H1 (cell line): ENCODE data around the gene ADAMTS16. TPM values are rescaled to one million over a fixed set of nuclear protein-coding genes. Genes with fewer than 3 reads are reported as not detected.

ENCODE experiments used
- ASH2L ChIP-seq: fragments of 200-600, 300-600 bp; sonication (generic); IDR thresholded peaks from one replicate; pipeline ENCODE4 v1.7.1; 2017; ENCODE audit warnings: low read length
- BACH1 ChIP-seq: IDR thresholded peaks from 2 replicates; pipeline ENCODE4 v1.6.1; 2012; ENCODE audit warnings: low read length, improper control_type of control experiment
- CHD2 ChIP-seq: IDR thresholded peaks from 2 replicates; pipeline ENCODE4 v1.6.1; 2012; ENCODE audit warnings: low read length, improper control_type of control experiment
- CTBP2 ChIP-seq: IDR thresholded peaks from 2 replicates; pipeline ENCODE4 v1.7.0; 2011; ENCODE audit warnings: borderline replicate concordance, mild to moderate bottlenecking, moderate library complexity, mixed read lengths, low read length; ENCODE audit not compliant: insufficient read depth, insufficient read length
- EGR1 ChIP-seq: IDR thresholded peaks from 2 replicates; pipeline ENCODE4 v1.6.1; 2011; ENCODE audit warnings: low read depth, low read length, borderline replicate concordance
- FOSL1 ChIP-seq: IDR thresholded peaks from 2 replicates; pipeline ENCODE4 v1.6.1; 2011; ENCODE audit warnings: mild to moderate bottlenecking, low read depth, low read length, moderate library complexity; ENCODE audit not compliant: insufficient read depth
- HDAC6 ChIP-seq: IDR thresholded peaks from one replicate; pipeline ENCODE4 v1.7.1; 2012; ENCODE audit warnings: low read depth, mild to moderate bottlenecking, inconsistent platforms, low read length, moderate library complexity
- KDM4A ChIP-seq: IDR thresholded peaks from one replicate; pipeline ENCODE4 v1.7.1; 2012; ENCODE audit warnings: low read depth, mild to moderate bottlenecking, moderate library complexity, low read length, inconsistent platforms; ENCODE audit not compliant: severe bottlenecking
- KDM5A ChIP-seq: fragments of 200-600 bp; IDR thresholded peaks from 2 replicates; pipeline ENCODE4 v1.7.1; 2012; ENCODE audit warnings: mild to moderate bottlenecking, low read length, inconsistent platforms, mixed read lengths
- POLR2A ChIP-seq, 2 experiments: IDR thresholded peaks; 1 replicate in 1 of 2; 2 replicates in 1 of 2; pipeline ENCODE4 v1.6.1; 2011; ENCODE audit warnings: low read depth in 2 of 2, low read length in 2 of 2, mild to moderate bottlenecking in 2 of 2; ENCODE audit errors: control extremely low read depth in 1 of 2
- POLR2AphosphoS5 ChIP-seq: IDR thresholded peaks from 2 replicates; pipeline ENCODE4 v1.6.1; 2011; ENCODE audit warnings: low read depth, low read length
- RBBP5 ChIP-seq: IDR thresholded peaks from 2 replicates; pipeline ENCODE4 v1.7.1; 2012; ENCODE audit warnings: low read depth, mild to moderate bottlenecking, inconsistent platforms, low read length, moderate library complexity, borderline replicate concordance
- RXRA ChIP-seq: IDR thresholded peaks from 2 replicates; pipeline ENCODE4 v1.6.1; 2011; ENCODE audit warnings: low read depth, mild to moderate bottlenecking, low read length, moderate library complexity; ENCODE audit not compliant: insufficient read depth
- SAP30 ChIP-seq: fragments of 300-600 bp; sonication (generic); IDR thresholded peaks from 2 replicates; pipeline ENCODE4 v1.7.1; 2012; ENCODE audit warnings: low read length, moderate library complexity, mild to moderate bottlenecking, inconsistent platforms; ENCODE audit not compliant: insufficient read depth, insufficient replicate concordance
- SIN3A ChIP-seq, 2 experiments: IDR thresholded peaks in 1 of 2; conservative IDR thresholded peaks in 1 of 2; 2 replicates each; pipeline ENCODE4 v1.6.1; 2011 to 2012; ENCODE audit warnings: low read length in 2 of 2, improper control_type of control experiment in 1 of 2, low read depth in 1 of 2, mild to moderate bottlenecking in 1 of 2
- SP4 ChIP-seq: IDR thresholded peaks from 2 replicates; pipeline ENCODE4 v1.6.1; 2012; ENCODE audit warnings: low read length, inconsistent platforms
- SUZ12 ChIP-seq: fragments of 200-600 bp; sonication (generic); IDR thresholded peaks from 2 replicates; pipeline ENCODE4 v1.6.1; 2012; ENCODE audit warnings: mild to moderate bottlenecking, inconsistent platforms, low read length, moderate library complexity, mixed read lengths
- TAF1 ChIP-seq: IDR thresholded peaks from 2 replicates; pipeline ENCODE4 v1.6.1; 2011; ENCODE audit warnings: mild to moderate bottlenecking, low read depth, low read length
- polyA plus RNA-seq, 7 experiments: library from polyadenylated mRNA; depleted of rRNA in 3 of 7; stranded (reverse) in 5 of 7; unstranded in 2 of 7; fragments of >200 nt in 5 of 7; fragments of 200-250 nt in 2 of 7; gene quantifications; 1 replicate in 5 of 7; 2 replicates in 1 of 7; 4 replicates in 1 of 7; pipeline versions ENCODE4 v1.2.1 to v1.2.3, GENCODE V29; 2011 to 2013; ENCODE audit warnings: missing spikeins in 2 of 7, mixed read lengths in 2 of 7
- total RNA-seq: library from RNA; stranded (reverse); fragmentation: NEBNext Ultra II Directional; extraction: Animal tissue kit (Norgen Biotek cat#: 25700); gene quantifications from 2 replicates; pipeline ENCODE4 v1.2.1, GENCODE V29; 2021
- TF ChIP-seq, protein P1 (sequence below): IDR thresholded peaks from 2 replicates; pipeline ENCODE4 v1.6.1; 2011; ENCODE audit warnings: low read depth, mild to moderate bottlenecking, low read length; ENCODE audit not compliant: insufficient read depth
- TF ChIP-seq, protein P2 (sequence below), 3 experiments: IDR thresholded peaks; 1 replicate in 2 of 3; 2 replicates in 1 of 3; pipeline versions ENCODE4 v1.5.1 to v1.6.1; 2011; ENCODE audit warnings: low read length in 3 of 3, mild to moderate bottlenecking in 3 of 3, inconsistent platforms in 2 of 3, low read depth in 1 of 3, moderate library complexity in 1 of 3; ENCODE audit not compliant: insufficient read depth in 1 of 3; ENCODE audit errors: control extremely low read depth in 1 of 3

The ADAMTS16 gene
- total and polyA plus RNA-seq, 2 of the 8 experiments (the other 6 are each of a cell fraction or from before 2014, with no cell fraction given), result 3.7 to 16.0 TPM

GRCh38 chr5:5140479-5141338, 579 bp downstream of the ADAMTS16 start (continued):
- TF ChIP-seq HDAC6 (no peak), POLR2AphosphoS5 (no peak), ASH2L (peak; percentile 49), RXRA (no peak), FOSL1 (no peak), POLR2A (IDR thresholded peaks at IDR 0.05; ENCODE audit: control extremely low read depth in 1 of 2, low read depth in 2 of 2, low read length in 2 of 2) (no peak), CTBP2 (no peak), KDM5A (no peak), BACH1 (no peak), TAF1 (no peak), EGR1 (no peak), SAP30 (no peak), SIN3A (conservative IDR thresholded peaks at IDR 0.05 in 1 of 2, IDR thresholded peaks at IDR 0.05 in 1 of 2; ENCODE audit: low read depth in 1 of 2, low read length in 2 of 2) (0 out of 4 replicates have a peak, but pooled peaks of 1 of the 2 experiments have one; percentile 11), RBBP5 (no peak; the same call in 1 of the 2 replicates), SP4 (no peak), SUZ12 (no peak), KDM4A (peak; percentile 18), CHD2 (no peak)
- TF ChIP-seq, protein P1, sequence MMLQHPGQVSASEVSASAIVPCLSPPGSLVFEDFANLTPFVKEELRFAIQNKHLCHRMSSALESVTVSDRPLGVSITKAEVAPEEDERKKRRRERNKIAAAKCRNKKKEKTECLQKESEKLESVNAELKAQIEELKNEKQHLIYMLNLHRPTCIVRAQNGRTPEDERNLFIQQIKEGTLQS, result no peak
- TF ChIP-seq, protein P2, sequence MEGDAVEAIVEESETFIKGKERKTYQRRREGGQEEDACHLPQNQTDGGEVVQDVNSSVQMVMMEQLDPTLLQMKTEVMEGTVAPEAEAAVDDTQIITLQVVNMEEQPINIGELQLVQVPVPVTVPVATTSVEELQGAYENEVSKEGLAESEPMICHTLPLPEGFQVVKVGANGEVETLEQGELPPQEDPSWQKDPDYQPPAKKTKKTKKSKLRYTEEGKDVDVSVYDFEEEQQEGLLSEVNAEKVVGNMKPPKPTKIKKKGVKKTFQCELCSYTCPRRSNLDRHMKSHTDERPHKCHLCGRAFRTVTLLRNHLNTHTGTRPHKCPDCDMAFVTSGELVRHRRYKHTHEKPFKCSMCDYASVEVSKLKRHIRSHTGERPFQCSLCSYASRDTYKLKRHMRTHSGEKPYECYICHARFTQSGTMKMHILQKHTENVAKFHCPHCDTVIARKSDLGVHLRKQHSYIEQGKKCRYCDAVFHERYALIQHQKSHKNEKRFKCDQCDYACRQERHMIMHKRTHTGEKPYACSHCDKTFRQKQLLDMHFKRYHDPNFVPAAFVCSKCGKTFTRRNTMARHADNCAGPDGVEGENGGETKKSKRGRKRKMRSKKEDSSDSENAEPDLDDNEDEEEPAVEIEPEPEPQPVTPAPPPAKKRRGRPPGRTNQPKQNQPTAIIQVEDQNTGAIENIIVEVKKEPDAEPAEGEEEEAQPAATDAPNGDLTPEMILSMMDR (IDR thresholded peaks at IDR 0.05; ENCODE audit: control extremely low read depth in 1 of 3, insufficient read depth in 1 of 3, low read depth in 1 of 3, low read length in 3 of 3), result peak in 1 of 3 experiments; percentile 4; a peak in 1 of 4 replicates
